Fibroblast of mammary gland (primary cell): Measurements from ENCODE around the gene CNP.
A peak's percentile ranks its signal among the peaks of the same experiment; 100 is the strongest.

Experiments
- DNase-seq: peaks from one replicate; pipeline ENCODE4 v3.0.0-alpha.2; 2010; ENCODE audit warnings: low read depth
- H3K4me3 ChIP-seq: 2 replicates; pipeline ENCODE4 v1.5.1; 2011; ENCODE audit warnings: low read depth, mild to moderate bottlenecking, low read length, moderate library complexity; ENCODE audit not compliant: control insufficient read depth
- CTCF ChIP-seq: conservative IDR thresholded peaks from 2 replicates; pipeline ENCODE4 v1.5.1; 2011; ENCODE audit warnings: low read depth, low read length, inconsistent platforms; ENCODE audit not compliant: control insufficient read depth, insufficient read depth

CNP gene

GRCh38 chr17:41966463-41967140, at the start of gene CNP:
Gene CNP (plus strand): TSS chr17:41966795. CDS start chr17:41966885, 90 bp downstream.
- peak; percentile 79 for DNase-seq
- no peak for TF ChIP-seq CTCF
- peak within 1 kb of the TSS; percentile 78 for H3K4me3 ChIP-seq

GRCh38 chr17:41917192-41917591, 49.4 kb upstream of the CNP start:
- peak overlapping the region; percentile 97 for H3K4me3 ChIP-seq
- TF ChIP-seq CTCF = no peak
- DNase-seq = peak; percentile 85

- peak overlapping the region; percentile 97 for H3K4me3 ChIP-seq
- TF ChIP-seq CTCF = no peak
- DNase-seq = peak; percentile 41
These were observed 48.8 kb upstream of the CNP start for GRCh38 chr17:41917679-41918313.

GRCh38 chr17:41918314-41919164, 48.1 kb upstream of the CNP start, which contains the start of gene ACLY:
Gene ACLY (minus strand): TSS chr17:41918951. CDS start chr17:41913873, 5,078 bp downstream.
- H3K4me3 ChIP-seq = peak within 1 kb of the TSS; percentile 97
- peak; percentile 96 for DNase-seq
- TF ChIP-seq CTCF = no peak

GRCh38 chr17:41919165-41919817, 47.3 kb upstream of the CNP start:
- H3K4me3 ChIP-seq = peak overlapping the region; percentile 31
- DNase-seq = peak; percentile 80
- no peak for TF ChIP-seq CTCF
